GM13977 (cell line): ENCODE results near the gene MPC1.
"Not testable (repeated sequence)": the region's sequence is repeated elsewhere in the genome, so short reads cannot be mapped to it uniquely, and the experiment has no call there.

Source experiments
- DNase-seq: peaks from one replicate; pipeline ENCODE4 v3.0.0; 2012; ENCODE audit warnings: low spot score
- CTCF ChIP-seq: IDR thresholded peaks from 2 replicates; pipeline ENCODE4 v1.5.1; 2012; ENCODE audit warnings: mild to moderate bottlenecking, control low read depth; ENCODE audit not compliant: insufficient read depth; ENCODE audit errors: extremely low read depth, missing control alignments
- in situ Hi-C: fragments of 300-500 bp; cut with MboI; formaldehyde crosslinking; loops from one replicate; pipeline ENCODE4 v1.12.0; 2022; ENCODE audit warnings: low sequenced_read_pairs, low pct_unique_long_range_greater_than_20kb, mixed read lengths, inconsistent platforms; ENCODE audit not compliant: unreplicated experiment

The MPC1 gene

GRCh38 chr6:166389119-166389518, 6.4 kb upstream of the MPC1 start:
- DNase-seq = no peak
- in situ Hi-C loops = loop anchor here (10.0 kb wide), 1 partner anchor 64 kb away; no protein-coding TSS in a partner anchor
- no peak for TF ChIP-seq CTCF

- no peak for TF ChIP-seq CTCF
- in situ Hi-C loops = loop anchor here (10.0 kb wide), 1 partner anchor 64 kb away; no protein-coding TSS in a partner anchor
- no peak for DNase-seq
These were observed 5.7 kb upstream of the MPC1 start for GRCh38 chr6:166388290-166389004.

- no peak for DNase-seq
- in situ Hi-C loops = loop anchor here (10.0 kb wide), 1 partner anchor 63 kb away; no protein-coding TSS in a partner anchor
- no peak for TF ChIP-seq CTCF
These were observed 5.0 kb upstream of the MPC1 start for GRCh38 chr6:166387642-166388289.

- in situ Hi-C loops = loop anchor here (10.0 kb wide), 1 partner anchor 62 kb away; no protein-coding TSS in a partner anchor
- not testable (repeated sequence) for DNase-seq
These were observed 4.4 kb upstream of the MPC1 start for GRCh38 chr6:166387098-166387497.

- in situ Hi-C loops = loop anchor here (10.0 kb wide), 1 partner anchor 61 kb away; no protein-coding TSS in a partner anchor
- no peak for DNase-seq
- TF ChIP-seq CTCF = no peak
These were observed 3.4 kb upstream of the MPC1 start for GRCh38 chr6:166386111-166386510.

GRCh38 chr6:166383802-166384363, 1.1 kb upstream of the MPC1 start:
- DNase-seq = not testable (repeated sequence)
- in situ Hi-C loops = loop anchor here (10.0 kb wide), 1 partner anchor 59 kb away; no protein-coding TSS in a partner anchor

GRCh38 chr6:166382500-166382932, 224 bp downstream of the MPC1 start:
- TF ChIP-seq CTCF = no peak
- in situ Hi-C loops = loop anchor here (10.0 kb wide), 1 partner anchor 58 kb away; no protein-coding TSS in a partner anchor

More at GRCh38 chr6:166382500-166382932, 224 bp downstream of the MPC1 start:
- DNase-seq = no peak
